ENCODE data around the gene BHLHA9.
A peak's percentile ranks its signal among the peaks of the same experiment; 100 is the strongest.
"Not testable (repeated sequence)": the region's sequence is repeated elsewhere in the genome, so short reads cannot be mapped to it uniquely, and the experiment has no call there.

BHLHA9 gene

DNA sequence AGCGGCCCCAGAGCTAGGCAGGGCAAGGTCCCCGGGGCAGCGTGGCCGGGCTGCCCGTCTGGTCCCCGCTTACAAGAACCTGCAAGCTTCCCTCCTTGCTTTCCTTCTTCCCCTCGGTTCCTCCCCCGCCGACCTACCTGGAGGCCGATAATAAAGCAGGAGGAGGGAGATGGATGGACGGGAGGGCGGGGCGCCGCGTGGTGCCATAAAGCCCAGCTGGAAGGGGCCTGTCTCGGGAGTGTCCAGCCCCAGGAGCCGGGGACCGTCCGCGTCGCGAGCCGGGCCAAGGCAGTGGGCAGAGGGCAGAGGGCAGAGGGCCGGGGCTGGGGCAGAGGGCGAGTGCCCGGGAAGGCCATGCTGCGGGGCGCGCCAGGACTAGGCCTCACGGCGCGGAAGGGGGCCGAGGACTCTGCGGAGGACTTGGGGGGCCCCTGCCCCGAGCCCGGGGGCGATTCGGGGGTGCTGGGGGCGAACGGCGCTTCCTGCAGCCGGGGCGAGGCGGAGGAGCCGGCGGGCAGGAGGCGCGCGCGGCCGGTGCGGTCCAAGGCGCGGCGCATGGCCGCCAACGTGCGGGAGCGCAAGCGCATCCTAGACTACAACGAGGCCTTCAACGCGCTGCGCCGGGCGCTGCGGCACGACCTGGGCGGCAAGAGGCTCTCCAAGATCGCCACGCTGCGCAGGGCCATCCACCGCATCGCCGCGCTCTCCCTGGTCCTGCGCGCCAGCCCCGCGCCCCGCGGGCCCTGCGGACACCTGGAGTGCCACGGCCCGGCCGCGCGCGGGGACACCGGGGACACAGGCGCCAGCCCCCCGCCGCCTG is at the start of gene BHLHA9:
BHLHA9 (plus strand) TSS at position 235 of the 820 bp plus-strand sequence; CDS start at position 355, 120 bp downstream.
- DNase-seq = no peak

DNA sequence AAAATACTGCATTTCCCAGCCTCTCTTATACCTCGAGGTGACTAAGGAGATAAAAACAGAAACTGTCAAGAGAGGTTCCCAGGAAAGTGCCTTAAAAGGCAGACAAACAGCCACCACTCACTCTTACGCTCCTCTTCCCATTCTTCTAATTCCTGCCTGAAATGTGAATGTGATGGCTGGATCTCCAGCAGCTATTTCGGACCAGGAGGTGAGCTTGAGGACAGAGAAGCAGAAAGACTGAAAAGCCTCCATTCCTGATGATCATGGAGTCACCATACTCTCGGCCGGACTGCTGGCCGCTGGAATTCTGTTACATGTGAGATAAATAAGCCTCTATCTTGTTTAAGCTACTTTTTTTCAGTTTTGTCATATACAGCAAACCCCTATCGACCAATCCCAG is 49.0 kb upstream of the BHLHA9 start:
- DNase-seq = no peak

DNA sequence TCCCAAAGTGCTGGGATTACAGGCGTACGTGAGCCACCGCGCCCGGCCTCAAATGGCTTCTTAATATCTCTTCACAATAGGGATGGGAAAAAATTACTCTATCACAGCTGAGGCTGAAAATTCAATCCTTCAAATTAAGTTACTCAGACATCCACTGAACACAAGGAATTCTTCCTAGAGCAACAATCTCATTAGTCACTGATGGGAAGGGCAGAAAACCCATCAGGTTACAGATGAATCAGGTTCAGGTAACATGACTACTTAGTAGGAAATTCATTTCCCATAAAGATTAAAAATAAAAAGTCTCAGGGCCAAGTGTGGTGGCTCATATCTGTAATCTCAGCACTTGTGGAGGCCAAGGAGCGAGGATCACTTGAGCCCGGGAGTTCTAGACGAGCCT is 47.9 kb upstream of the BHLHA9 start:
- DNase-seq = no peak

DNA sequence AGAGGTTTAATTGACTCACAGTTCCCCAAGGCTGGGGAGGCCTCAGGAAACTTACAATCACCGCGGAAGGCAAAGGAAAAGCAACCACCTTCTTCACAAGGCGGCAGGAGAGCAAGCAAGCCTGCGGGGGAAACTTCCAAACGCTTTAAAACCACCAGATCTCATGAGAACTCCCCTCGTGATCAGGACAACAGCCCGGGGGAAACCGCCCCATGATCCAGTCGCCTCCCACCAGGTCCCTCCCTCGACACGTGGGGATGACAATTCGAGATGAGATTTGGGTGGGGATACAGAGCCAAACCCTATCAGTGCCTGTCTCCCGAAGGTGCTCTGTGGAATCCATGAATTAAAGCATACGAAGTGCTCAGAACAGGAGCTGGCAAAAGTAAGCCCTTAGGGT is 46.6 kb upstream of the BHLHA9 start:
- no peak for DNase-seq

DNA sequence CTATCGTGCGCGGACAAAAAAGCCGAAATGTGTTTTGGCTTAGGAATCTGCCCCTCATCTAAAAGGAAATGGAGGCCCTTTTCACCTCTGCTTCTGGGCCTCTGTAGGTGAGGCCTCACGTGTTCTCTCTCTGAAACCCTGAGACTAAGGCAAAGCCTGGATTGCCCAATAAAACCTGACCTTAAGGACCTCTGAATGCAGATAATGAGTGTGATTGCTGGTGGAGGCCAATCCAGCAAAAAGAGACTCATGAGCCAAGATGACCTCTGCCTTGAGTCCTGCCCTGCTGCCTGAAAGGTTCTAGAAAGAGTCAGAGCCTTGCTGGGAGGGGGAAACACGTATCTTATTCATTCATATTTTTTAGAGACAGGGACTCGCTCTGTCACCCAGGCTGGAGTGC is 45.9 kb upstream of the BHLHA9 start:
- DNase-seq = no peak

DNA sequence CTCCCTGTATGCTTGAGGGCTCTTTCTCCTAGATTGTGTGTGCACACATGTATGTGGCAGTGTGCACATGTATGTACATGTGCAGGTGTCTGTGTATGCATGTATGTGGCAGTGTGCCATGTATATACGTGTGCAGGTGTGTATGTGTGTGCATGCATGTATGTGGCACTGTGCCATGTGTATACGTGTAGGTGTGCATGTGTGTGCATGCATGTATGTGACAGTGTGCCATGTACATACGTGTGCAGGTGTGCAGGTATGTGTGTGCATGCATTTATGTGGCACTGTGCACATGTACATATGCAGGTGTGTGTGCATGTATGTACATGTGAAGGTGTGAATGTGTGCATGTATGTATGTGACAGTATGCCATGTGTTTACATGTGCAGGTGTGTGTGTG is 43.9 kb upstream of the BHLHA9 start:
- DNase-seq = no peak

DNA sequence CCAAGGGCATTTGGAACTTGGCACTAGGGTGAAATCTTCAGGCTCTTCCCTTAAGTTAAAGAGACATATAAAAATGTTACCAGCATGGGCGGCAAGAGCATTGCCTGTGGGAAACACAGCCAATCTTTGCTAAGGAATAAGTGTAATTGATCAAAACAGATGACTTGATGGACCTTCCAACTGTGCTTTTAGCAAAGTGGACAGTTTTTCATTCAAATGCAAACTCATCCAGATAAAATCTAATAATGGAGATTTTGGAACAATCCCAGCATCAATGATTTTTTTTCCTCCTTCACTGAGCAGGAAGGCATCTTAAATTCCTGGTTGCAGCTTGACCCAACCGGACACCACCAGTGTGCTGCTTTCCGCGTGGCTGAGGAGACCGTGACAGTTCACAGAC is 42.9 kb upstream of the BHLHA9 start:
- no peak for DNase-seq

DNA sequence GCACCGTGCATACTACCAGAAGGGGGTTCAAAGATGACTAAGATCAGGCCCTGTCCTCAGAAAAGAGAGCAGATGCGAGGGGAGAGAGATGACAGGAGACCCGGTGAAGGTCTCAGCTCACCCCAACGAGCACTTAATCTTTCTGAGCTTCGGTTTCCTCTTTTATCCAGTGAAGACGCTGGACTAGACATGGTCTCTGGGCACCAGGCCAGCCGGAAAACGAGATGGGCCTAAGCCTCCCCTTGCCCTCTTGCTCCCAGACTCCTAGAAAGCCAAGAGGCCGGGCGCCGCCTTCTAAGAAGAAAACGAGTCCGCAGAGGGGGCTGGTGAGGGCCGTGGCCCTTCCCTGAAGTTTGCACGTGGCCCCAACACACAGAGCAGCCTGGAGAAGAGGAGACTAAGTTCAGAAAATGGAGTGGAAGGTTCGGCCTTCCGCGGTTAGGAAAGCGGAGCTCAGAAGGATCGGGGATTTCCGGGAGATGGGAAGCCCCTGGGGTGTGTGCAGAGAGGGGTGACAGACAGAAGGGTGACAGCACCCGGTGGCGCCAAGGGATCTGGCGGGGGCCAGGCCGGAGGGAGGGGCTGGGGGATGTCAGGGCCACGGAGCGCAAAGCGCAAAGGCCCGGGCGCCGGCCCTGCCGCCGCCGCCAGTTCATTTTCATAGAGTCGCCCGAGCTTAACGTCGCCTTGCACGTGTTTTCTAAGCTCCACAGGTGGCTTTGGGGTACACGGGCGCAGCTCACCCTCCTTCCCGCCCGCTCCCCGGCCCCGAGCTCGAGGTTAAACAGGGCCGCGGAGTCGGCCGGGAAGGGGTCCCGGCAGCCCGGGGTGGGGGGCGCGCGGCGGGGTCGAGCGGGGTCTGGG is 42.1 kb upstream of the BHLHA9 start:
- DNase-seq = peak; percentile 22

DNA sequence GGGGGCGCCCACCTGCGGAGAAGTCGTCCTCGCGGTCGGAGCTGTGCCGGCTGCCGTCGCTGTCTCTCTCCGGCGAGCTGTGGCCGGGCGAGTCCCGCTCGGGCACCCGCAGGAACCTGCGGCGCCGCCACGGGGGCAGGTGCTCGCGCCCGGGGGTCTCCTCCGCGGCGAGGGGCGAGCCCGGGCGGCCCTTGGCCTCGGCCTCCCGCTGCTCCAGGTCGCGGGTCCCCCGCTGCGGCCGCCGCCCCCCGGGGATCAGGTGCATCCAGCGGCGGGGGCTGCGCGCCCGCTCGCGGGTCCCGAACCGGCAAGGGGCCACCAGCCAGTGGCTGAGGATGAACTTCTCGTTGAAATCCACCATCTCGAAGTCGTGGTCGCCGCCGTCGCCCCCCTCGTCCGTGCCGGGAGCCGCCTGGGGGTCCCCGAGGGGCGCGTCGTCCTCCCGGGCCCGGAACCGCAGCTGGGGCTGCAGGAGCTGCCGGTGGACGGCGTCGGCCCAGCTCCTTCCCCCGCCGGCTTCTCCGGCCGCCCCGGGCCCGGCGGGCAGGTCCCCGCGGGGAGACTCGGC is 41.4 kb upstream of the BHLHA9 start:
- no peak for DNase-seq

DNA sequence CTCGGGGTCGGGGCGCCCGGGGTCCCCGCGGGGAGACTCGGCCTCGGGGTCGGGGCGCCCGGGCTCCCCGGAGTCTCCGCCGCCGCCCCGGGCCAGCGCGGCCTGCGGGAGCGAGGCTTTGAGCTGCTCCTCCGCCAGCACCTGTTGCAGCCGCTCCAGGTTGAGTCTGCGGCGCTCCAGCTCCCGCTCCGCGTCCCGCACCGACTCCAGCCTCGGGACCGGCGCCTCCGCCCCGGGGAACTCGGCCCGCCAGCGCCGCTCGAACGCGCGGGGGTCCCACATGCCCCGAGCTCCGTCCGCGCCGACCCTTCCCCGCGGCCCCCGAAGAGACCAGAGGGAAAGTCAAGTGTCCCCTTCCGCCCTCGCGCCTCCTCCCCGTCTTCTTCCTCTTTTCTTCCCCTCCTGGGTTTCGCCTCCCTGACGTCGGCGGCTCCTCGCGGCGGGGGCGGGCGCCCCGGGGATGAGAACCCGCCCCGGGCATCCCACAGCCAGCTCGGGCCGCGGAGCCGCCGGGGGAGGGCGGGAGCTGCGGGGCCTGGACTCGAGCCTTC is 40.8 kb upstream of the BHLHA9 start:
- peak; percentile 65 for DNase-seq

DNA sequence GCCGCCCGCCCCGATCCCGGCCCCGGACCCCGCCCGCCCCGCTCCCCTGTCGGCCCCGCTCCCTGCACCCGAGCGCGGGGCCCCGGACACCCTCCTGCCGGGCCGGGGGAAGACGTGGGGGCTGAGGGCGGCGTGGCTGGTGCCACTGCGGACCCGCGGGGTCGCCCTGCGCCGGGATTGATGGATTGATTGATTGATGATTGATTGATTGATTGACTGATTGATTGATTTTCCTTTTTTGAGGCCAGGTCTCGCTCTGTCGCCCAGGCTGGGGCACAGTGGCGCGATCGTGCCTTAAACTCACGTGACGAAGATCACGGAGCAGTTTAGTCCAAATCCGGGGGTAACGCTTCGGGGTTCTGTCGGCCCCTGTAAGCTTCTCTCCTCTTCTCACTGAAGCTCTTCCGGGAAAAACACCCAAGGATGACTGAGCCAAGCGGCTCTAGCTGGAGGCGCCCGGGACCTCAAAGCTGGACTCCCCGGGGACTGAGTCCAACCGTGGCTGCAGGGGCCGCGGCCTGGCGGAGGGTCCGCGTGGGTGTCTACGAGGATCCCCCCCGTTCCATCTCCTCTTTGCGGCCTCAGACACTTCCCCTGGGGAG is 40.2 kb upstream of the BHLHA9 start:
- DNase-seq = no peak

DNA sequence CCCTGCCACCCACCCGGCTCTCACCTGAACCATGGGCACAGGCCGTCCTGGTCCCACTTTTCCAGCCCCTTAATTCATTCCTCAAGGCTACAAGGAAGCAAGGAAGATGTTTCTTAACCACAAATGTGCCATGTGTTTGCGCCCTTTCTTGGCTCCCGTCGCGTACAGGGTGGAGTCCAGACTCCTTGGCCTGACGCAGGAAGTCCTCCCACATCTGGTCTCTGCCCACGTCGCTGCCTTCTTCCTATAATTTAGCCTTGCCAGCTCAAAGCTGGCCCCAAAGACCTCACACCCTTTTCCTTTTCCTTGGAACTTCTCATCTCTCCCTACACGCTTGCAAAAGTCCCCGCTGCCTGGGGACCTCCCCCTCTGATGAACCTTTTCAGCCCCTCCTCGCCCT is 38.8 kb upstream of the BHLHA9 start:
- DNase-seq = peak; percentile 41

DNA sequence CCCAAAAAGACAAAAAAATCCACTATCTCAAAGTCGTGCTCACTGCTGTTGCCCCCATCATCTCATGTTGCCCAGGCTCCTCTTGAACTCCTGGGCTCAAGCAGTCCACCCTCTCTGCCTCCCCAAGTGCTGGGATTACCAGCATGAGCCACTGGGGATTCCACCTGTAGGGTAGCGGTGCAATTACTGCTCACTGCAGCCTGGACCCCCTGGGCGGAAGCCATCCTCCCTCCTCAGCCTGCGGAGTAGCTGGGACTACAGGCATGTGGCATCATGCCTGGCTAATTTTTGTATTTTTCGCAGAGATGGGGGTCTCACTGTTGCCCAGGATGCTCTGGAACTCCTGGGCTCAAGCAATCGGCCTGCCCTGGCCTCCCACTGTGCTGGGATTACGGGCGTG is 37.9 kb upstream of the BHLHA9 start:
- no peak for DNase-seq

DNA sequence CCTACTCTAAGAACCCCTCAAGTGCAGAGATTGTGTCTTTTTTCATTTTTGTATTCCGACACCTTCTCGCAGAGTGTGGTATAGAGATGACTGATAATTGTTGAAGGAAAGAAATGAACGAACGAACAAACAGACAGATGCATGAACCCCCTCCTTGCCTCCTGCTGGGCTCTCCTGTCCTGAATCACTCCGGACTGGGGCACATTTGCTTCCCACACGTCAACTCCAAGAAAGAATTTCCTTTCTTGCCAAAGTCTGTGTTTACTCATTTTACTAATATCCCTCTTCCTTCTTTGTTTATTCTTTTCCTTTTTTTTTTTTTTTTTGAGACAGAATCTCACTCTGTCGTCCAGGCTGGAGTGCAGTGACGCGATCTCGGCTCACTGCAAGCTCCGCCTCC is 37.5 kb upstream of the BHLHA9 start:
- DNase-seq = no peak

DNA sequence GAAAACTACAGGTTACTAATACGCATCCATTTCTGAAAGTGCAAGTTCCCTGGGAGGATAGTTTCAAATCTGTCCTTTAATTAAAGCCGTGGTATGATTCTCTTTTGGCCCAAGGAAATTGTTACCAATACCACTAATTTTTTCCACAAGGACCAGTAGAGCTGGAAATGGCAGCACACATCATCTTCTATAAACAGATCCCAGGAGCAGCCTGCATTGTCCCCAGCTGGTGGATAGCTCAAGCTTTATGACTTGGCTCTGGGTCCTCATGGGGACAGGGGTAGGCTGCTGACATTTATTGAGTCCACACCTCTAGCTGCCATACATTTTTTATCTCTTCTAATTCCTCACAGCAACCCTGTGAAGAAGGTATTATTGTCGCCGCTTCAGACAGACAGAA is 35.8 kb upstream of the BHLHA9 start:
- DNase-seq = no peak

DNA sequence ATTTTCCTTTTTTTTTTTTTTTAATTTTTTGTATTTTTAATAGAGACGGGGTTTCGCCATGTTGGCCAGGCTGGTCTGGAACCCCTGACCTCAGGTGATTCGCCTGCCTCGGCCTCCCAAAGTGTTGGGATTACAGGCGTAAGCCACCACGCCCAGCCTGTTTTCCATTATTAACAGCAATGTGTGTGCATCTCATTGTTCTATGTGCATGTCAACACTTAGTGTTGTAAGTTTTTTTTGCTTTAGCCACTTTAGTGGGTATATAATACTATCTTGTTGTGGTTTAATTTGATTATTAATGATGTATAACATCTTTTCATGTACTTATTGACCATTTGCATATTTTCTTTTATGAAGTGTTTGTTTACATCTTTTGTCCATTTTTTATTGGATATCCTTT is 32.8 kb upstream of the BHLHA9 start:
- DNase-seq = no peak

DNA sequence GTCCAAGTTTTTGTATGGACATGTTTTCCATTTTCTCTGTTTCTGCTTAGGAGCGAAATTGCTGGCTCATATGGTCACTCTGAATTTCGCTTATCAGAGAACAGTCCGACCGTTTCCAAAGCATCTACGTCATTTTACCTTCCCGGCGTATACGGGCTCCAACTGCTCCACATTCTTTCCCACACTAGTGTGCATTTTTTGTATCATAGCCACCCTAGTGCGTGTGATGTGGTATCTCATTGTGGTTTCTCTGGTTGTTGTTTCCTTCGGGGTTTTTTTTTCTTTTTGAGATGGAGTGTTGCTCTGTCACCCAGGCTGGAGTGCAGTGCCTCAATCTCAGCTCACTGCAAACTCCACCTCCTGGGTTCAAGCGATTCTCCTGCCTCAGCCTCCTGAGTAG is 31.0 kb upstream of the BHLHA9 start:
- DNase-seq = no peak

DNA sequence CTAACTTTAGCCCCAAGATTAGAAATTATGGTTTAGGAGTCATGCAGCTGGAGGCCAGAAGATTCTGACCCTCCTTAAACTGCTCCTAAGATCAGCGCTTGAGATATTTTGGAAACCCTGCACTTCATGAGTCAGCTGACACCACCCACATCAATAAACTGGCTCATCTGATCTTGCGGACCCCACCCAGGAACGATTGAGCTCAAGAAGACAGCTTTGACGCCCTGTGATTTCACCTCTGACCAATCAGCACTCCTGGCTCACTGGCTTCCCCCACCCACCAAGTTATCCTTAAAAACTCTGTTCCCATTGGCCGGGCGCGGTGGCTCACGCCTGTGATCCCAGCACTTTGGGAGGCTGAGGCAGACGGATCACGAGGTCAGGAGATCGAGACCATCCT is 29.8 kb upstream of the BHLHA9 start:
- DNase-seq = not testable (repeated sequence)

DNA sequence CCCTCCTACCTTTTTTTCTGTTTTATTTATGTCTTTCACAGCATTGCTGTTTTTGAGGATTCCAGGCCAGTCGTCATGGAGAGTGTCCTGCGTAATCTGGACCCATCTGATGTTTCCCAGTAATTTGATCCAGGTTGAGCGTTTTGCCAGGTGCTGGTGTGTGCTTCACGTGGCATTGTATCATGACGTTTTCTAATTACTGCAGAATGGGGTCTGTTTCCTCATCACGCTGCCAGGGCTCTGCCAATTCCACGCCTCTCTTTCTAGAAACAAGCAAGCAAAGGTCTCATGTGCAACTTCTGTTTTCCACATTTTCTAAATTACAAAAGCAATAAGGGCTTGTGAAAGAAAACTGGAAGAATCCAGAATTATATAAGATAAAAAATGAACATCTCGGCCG is 28.3 kb upstream of the BHLHA9 start:
- DNase-seq = no peak

DNA sequence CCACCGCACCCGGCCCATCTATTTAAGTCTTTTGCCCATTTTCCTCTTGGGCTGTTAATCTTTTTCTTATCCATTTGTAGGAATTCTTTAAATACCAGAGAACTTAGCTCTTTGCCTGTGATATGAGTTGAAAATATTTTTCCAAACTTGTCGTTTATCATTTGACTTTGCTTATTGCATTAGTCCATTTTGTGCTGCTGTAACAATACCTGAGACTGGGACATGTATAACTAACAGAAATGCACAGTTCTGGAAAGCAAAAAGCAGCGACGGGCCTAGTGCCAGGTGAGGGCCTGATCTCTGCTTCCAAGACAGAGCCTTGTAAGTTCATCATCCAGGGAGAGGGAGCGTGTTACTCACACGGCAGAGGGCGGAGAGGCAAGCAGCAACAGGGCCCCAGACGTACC is 25.6 kb upstream of the BHLHA9 start:
- DNase-seq = no peak

DNA sequence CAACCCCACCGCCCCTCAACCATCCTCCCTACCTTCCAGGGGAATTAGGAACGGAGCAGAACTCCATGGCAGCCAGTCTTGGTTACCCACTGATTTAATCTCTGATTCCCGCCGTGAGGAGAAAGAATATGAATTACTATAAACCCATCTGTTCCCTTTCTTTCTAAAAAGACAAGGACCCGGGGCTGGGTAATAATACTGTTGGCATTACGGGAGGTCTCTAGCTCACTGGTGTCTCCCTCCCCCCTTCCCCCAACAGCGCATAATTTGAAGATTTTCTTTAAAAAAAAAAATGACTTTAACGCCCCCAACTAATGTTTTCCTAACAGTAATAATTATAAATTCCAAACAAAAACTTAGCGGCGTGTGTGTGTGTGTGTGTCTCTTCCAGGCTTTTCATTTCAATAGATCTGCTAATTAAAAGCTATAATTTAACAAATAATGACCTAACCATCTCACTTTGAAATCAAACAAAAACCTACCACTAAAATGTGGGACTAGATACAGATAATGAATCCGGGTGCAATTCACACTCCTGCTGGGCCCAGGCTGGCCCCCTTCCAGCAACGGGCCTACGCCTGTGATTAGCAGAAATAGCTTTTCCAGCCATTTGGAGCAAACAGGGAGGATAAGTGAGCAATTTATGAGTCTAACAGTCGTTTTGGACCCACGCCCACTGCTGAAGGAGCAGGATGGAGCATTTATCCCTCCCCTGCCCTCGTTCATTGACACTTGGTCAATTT is 18.2 kb upstream of the BHLHA9 start:
- DNase-seq = no peak

DNA sequence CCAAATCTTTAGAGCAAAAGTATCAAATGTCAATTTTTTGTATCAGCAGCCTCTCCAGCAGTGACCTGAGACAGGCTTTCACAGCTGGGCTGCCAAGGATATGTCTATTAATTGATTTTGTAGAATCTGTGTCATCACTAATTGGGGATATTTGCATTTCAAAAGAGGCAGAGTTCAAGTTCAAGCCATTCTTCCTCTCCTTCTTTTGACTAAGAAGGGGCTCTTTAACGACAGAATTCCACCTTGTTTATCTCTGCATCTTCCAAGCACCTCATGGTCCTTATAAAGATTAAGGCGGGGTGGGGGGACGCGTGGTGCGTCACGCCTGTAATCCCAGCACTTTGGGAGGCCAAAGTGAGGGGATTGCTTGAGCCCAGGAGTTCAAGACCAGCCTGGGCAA is 15.2 kb upstream of the BHLHA9 start:
- no peak for DNase-seq
